ENCODE data around the gene GRAMD1B.

GRAMD1B gene

DNA sequence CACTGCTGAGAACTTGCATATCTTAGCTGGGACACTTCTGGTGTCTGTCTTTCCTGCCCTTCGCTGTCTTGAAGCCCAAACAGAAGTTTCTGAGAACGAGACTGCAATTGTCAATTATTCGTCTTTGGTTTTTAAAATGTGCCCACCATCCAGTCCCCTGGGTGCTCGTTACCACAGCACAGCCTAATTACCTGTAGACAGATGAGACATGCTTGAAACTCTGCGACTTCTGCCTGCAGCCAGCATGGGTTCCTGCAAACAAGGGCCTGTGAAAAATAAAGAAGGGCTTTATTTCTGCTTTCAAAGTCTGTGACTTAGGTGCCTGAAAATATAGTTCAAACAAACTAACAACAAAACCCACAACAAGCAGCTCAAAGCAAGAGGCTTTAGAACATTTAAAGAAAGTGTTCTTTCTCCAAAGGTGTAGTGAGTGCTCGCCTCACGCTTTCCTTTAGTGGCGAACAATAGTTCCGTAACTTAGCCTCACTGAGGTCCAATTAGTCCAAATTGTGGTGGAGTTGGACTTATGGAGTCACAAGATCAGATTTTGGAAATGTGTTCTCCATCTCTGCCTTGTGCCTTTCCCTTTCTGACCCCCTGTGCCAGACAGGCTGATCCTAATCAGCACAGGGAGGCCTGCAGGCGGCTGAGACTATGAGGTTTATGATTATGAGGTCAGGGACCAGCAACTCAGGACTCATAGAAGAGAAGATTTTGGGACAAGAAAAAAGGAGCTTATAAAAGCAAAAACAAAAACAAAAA, 20.4 kb upstream of the GRAMD1B start:
- DNase-seq: peak in 2 of 3 experiments; percentile 60 to 72

DNA sequence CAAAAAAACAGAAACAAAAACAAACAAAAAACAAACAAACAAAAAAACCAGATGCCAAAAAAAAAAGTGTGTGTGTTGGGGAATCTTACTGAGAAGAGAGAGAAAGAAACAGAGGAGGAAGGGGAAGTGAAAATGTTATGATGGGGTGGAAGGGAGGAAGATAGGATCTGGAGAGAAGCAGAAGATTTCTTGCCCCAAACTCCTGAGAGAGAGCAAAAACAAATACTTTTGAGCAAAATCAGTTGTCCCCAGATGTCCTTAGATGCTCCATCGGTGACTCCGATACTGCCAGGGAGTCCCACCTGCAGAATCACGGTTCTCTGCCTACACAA, 19.9 kb upstream of the GRAMD1B start:
- DNase-seq: no peak

DNA sequence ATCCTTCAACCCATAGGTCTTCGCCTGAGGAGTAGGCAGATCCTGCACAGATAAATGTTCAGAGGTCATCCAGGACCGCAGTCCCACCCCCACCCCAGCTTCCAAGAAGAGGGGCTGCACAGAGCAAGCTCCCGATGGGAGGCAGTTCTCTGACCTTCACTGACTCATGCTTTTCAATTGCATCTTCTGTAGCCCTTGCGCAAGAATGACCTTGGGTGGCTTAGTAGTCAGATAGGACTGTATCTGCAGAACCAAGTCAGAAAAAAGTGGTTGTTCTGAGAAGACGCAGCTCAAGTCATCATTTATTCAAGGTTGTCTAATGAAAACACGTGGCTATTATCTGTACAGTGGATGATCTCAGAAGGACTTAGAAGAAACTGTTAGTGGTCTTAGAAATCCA, 16.4 kb upstream of the GRAMD1B start:
- DNase-seq: no peak

DNA sequence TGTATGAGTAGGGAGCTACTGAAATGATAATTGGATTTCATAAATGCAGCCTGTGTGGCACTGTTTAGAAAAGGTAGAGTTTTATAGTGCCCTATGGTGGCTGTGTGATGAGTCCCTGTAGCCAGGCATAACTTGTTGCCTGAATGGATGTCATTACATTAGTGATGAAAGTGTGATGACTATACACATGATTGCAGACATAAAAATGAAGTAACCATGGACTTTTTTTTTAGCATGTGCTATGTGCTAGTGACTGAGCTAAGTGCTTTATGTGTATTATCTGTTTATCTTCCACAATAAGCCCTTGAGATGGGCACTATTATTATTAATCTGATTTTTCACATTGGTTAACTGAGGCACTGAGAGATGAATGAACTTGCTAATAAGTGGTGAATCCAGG, 13.5 kb upstream of the GRAMD1B start:
- DNase-seq: peak in 1 of 3 experiments; percentile 75

DNA sequence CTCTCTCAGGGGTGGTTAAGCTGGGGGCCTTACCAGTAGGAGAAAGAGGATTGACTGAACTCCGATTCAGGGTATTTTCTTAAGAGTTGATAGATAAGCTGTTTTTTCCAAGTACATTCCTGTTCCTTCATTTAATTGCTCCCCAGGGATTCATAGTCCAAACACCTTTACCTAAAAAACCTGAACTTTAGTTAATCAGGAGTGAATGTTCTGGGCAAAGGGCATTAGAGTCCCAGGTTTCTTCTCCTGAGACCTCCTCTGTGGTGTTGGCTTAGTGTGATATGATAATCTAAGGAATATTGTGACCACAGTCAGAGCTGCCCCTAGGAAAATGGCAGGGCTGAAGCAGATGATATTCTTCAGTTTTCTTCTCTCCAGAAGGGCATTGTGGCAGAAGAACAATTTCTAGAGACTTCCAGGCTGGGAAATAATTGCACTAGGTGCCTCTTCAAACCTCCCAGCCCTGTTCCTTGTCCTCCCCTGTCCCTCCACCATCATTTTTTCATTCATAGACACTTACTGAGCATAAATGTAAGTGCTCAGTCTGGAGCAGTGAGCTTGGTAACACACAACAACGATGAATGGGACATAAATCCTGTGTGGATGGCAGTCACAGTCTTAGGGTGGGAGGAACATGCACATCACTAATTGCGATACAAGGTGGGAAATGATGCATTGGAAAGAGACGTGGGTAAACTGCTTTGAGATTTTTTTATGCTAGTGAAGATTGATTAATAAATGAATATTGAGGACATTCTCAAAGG, 11.5 kb upstream of the GRAMD1B start:
- DNase-seq: no peak

DNA sequence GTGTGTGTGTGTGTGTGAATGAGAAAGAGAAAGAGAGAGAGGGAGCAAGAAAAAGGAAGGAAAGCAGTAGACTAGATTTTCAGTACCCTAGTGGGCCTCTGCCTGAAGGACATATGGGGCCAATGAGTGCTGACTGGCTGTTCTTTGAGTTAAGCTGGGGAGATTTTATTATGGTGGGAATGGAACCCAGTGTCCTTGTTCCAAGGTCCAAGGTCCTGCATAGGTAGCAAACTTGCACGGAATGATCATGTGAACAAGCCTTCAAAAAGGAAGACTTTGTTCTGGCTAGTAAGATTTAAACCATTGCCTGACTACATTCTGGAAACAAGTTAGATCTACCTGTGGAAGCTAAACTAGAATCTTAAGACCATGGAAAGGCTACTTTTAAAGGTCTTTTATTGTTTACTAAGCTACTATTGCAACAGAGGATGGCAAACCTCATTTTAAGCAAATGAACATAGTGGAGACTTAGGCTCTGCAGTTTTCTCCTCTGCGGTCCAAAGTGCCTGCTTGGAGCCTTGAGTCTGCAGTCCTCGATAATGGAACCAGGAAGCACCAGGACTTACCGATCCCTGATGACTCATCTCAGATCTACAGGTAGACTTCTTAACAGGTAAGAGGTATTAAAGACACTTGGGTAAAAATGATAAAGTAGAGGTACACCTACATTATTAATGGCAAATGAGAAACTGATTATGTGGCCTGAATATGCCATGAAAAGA, 10.2 kb upstream of the GRAMD1B start:
- no peak for DNase-seq

DNA sequence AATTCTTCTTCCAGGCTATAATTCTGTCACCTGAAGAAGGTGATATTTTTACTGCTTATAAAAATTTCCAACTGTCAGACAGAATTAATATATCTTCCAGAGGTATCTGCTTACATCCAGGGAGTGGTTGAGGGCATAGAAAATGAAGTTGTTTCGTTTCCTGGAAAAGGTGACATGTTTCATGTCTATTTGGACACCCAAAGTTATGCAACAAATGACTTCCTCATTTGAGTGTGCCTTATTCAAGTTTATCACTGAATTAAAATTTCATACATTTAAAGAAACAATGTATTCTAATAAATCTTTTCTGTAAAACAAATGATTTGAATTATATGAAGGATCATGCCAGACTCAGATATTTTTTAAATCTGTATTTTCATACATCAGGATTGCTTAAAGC, 8.5 kb upstream of the GRAMD1B start:
- DNase-seq: no peak

DNA sequence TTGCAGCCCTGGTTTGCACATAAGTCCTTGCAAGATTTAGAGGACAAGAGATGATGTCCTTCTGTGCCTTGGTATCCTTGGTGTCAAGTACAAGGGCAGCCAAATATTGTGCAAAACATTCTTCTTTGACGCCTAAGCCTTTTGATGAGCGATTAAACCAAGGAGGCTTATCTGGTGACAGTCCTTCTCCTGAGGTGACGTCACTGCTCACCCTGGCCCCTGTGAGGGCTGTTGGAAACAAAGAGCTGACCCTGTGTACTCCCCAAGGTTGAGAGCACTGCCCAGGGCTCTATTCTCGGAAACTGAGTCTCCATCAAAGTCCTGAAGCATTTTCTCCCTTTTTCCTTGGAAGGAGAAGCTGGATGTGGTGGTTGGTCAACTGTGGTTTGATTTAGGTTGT, 4.7 kb upstream of the GRAMD1B start:
- DNase-seq: no peak

DNA sequence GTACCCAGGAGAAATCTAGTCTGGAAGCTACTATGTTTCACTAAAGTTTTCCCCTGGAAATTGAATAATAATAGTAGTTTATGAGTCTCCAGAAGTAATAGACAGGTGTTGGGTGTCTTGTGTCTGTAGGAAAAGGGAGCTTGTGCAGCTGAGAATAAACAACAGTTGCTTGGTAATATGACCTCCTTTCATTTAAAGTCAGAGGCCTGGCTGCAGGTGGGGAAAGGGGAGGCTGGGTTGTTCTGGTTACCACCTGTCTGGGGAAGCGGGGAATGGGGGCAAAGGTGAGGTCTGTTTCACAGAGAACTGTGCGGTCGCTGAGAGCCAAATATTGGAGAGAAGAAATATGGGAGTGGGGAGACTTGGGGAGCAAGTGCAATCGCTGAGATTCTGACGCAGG, 3.3 kb upstream of the GRAMD1B start:
- peak; percentile 16 to 73 (median 42) for DNase-seq

DNA sequence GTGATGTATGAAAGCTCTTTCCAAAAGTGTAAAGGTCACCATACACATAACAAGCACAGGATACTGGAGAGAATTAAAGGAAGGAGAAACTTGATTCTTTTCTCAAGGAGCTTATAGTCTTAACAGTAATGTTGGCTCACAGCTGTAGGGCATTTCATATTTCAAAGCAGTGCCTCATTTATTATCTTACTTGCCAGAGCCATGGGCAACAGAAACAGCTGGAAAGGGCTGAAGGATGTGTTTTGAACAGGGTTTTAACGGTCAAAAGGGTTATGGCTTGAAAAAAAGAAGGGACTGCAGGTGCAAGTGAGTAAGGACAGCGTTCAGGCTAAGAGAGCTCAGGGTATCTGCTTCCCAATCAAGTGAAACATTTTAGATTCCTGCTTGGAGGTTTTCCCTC, 2.7 kb upstream of the GRAMD1B start:
- peak in 1 of 3 experiments; percentile 42 for DNase-seq

DNA sequence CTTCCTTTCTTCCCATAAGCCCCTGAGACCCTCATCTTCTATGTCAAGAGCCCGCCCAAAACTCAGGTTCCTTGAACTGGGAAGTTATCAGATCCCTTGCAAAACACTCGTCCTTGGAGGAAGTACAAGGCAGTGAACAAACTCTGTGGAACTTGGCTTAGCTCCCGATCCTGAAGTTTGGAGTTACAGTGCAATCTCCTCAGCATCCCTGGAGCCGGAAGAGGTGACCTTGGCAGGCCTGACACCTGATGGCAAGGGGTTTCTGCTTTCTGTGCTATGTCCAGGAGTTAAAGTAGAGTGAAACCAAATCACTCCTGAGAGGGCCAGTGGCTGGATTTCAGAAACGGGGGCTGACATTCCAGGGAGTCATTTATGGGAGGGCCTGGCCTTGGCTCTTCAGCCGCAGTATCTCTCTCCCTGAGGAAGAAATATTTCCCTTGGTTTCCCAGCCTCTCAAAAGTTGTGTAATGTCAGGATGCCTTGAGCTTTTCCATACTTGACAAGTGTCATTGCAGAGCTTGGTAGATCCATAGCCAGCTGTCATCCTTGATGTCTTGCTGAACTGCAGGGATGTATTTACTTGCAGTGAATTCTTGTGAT, 1.9 kb upstream of the GRAMD1B start:
- no peak for DNase-seq

DNA sequence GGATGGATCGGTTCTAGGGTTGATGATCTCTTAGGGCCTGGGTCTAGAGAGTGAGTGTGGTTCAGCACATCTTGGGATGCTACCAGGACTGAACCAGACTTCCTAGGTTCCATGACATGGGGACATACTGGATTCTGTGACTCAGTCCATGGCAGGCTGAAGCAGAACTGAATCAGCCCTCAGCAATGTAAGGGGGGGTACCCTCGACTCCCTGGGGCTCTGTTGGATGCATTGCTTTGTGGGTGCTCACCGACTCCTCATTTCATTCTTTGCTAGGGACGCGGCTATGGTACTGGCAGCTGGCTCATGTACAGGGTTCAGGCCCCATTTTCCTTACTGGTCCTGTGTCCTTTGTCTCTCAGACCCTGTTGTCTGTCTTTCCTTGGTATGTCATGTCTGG, 733 bp upstream of the GRAMD1B start:
- DNase-seq: no peak

DNA sequence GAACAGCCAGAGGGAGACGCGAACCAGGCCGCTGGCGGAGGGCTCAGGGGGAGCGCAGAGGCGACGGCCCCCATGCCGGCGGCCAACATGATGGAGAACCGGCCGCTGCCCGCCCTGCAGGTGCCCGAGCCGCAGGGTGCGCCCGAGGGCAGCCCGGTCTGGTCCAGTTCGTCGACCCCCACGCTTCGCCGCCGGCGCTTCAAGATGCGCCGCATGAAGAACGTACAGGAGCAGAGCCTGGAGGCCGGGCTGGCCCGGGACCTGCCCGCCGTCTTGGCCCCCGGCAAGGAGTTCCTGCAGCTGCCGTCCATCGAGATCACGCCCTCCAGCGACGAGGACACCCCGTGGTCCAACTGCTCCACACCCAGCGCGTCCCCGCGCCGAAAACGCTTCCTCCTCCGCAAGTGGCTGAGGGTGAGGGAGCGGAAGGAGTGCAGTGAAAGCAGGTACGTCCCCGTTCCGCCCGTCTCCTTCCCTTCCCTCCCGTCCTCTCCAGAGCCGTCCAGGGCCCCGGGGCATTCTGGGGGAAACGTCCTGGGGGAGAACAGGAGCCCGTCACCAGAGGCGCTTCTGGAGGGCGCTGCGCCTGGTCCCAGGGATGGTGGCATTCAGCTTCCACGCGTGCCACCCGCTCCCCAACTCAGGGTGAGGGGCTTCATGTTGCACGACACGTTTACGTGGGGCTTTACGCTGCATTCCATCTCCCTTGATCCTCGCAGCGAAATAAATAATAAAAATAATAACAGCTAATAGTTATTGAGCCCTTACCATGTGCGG, 840 bp downstream of the GRAMD1B start:
- DNase-seq: peak in 2 of 3 experiments; percentile 86 to 89

DNA sequence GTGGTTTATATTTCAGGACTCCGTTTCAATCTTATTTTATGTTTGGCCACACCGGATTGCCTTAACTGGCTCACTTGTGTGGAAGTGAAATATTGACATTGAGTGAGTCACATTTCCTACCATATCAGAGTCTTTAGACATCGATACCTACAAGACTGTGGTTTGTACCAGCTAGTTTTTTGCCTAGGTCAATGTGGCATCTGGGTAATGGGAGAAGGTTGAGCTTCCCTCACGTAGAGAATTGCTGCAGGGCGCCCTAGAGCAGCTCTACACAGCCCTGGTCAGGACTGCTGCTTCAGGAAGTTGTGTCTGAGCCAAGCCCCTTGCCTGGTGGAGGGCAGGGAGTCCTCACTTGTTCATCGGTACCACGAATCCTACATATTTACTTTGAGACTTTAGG, 1.6 kb downstream of the GRAMD1B start:
- peak in 1 of 3 experiments; percentile 39 for DNase-seq

DNA sequence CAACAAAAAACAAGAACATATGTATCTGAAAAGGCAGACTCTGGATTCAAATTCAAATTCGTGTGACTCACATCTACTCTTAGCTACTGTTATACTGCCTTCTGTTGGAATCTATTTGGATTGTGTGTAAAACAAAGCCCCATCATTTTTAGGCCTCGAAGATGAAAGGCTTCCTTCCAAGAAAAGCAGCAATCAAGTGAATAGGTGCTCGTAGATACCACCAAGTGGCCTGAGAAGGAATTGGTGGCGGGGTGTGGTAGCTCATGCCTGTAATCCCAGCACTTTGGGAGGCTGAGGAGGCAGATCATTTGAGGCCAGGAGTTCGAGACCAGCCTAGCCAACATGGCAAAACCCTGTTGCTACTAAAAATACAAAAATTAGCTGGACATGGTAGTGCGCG, 4.2 kb downstream of the GRAMD1B start:
- peak in 1 of 3 experiments; percentile 26 for DNase-seq

DNA sequence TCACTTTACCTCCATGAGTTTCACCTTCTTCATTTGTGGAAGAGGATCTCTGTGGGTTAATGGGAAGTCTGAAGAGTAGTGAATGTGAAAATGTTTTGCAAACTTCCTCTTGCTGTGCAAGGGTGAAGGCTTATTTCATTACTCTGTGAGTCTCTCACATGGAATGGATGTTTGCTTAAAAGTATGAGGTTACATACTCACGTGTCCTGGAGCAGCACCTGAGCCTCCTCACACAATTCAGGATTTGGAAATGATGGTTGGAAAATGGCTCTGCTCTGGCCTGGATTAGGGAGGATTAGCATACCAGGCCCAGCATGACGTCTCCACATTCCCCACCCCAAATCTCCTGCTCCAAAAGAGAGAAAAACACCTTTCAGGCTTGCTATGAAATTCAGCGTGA, 4.8 kb downstream of the GRAMD1B start:
- peak in 1 of 3 experiments; percentile 16 for DNase-seq

DNA sequence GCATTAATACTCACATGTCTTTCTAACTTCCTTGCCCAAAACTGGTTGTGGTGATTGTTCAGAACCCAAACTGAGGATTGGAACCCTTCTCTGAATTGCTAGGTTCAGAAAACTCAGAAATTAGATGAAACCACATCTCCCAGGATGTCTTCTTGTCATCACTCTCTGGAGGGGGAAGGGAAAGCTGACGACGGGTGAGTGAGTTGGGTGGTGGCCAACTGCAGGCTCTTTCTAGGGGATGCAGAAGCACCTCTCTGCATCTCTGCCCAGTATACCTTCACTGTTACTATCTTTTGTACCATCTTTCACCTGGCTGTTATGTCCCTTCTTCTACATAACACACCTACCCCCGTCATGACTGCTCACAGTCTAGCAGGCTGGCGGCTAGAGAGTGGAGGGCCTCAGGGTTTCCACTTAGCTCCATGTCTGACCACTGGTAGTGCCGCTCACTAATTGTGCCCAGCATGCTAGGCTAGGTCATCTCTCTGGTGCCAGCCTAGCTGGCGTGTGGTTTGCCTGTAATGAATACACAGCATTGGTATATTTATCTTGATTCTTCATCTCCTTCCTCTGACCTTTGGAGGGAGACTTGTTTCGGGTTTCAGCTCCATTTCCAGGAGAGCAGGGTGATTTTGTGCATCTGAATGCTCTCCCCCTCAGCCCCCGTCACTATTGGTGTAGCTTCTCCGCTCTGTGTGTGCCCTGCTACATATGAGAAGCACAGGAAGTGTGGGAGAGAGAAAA, 7.3 kb downstream of the GRAMD1B start:
- DNase-seq: no peak

DNA sequence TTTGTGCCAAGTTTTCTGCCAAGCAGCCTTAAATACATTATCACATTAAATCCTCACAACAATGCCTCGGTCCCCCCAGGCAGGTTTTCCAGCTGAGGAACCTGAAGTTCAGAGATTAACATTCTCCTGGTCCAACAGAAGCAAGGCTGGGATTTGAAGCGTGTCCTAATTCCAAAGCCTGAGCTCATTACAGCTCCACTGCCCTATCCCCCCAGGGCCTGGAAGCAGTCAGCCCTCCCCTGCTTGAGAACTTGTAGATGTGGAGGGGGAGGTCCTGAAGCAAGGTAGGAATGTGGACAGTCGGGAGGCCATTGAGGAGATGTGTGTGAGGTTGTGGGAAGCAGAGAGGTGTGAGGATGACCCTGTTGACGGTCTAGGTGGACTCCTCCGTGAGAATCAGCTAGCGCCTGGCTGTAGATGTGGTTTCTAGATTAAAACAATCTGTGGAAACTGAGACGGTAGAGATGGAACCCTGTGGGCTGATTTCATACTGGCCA, 8.1 kb downstream of the GRAMD1B start:
- DNase-seq: no peak

DNA sequence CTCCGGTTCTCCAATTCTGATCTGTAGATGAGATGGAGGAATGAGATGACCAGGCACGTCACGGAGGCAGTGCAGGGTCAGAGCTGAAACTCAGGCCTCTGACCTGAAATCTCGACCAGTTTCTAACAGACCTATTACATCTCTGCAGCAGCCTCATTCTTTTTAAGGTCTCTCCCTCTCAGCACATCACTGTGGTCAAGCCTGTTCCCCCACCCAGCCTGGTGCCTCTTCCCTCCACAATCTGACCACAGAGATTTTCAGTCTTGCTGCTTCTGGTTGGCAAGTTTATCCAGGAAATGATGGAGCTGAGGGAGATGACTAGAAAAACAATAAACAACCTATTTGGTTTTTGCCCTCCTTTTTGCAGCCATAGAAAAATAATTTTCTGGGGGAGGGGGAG, 9.5 kb downstream of the GRAMD1B start:
- no peak for DNase-seq

DNA sequence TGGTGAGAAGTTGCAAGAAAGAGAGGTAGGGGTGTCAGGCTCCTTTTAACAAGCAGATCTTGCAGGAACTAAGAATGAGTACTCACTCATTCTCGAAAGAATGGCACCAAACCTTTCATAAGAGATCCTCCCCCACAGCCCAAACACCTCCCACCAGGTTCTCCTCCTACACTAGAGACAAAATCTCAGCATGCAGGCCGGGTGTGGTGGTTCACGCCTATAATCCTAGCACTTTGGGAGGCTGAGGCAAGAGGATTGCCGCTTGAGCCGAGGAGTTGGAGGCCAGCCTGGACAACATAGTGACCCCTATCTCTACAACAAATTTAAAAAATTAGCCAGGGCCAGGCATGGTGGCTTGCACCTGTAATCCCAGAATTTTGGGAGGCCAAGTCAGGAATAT, 11.1 kb downstream of the GRAMD1B start:
- DNase-seq: no peak

DNA sequence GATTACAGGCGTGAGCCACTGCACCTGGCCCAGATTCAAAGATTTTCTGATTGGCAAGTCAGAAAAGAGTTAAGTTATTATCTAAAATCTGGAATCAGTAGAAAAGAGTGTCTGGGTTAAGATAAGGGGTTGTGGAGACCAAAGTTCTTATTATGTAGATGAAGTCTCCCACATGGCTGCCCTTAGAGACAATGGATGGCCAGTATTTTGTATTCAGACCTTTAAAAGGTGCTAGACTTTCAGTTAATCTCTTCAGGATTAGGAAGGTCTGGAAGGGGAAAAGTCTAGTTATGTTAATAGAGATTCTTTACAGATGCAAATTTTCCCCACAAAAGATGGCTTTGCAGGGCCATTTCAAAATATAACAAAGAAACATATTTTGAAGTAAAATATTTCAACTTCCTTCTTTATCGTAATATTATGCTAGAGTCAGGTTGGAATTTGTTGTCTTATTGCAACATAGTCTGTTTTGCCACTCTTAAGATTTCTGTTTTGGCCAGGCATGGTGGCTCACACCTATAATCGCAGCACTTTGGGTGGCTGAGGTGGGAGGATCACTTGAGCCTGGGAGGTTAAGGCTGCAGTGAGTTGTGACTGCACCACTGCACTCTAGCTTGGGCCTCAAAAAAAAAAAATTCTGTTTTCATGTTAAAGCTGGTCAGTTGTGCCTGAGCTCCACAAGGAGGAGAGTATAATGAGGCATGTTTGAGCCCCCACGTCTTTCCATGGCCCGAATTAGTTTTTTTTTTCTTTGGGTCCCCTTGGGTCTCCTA, 14.0 kb downstream of the GRAMD1B start:
- no peak for DNase-seq

Measured in NCI-H1417 (cell line).